Loucy (cell line): Measurements from ENCODE around the gene TNFRSF1B.

Source experiments
- CTCF ChIP-seq: fragments of 200-600 bp; sonication (generic); conservative IDR thresholded peaks from 2 replicates; pipeline ENCODE4 v1.5.1; 2014; ENCODE audit warnings: mild to moderate bottlenecking, antibody characterized with exemption, low read length
- EZH2phosphoT487 ChIP-seq: fragments of 200-600 bp; IDR thresholded peaks from 2 replicates; pipeline ENCODE4 v1.6.1; 2018; ENCODE audit warnings: antibody characterized with exemption, mild to moderate bottlenecking, moderate library complexity, borderline replicate concordance

- no peak for TF ChIP-seq CTCF
- no peak for TF ChIP-seq EZH2phosphoT487
Observed at GRCh38 chr1:12184008-12184681, 17.4 kb downstream of the TNFRSF1B start.
